HEK293 (cell line): Measurements from ENCODE around the gene KDM4B.

Experiments used
- CTCF ChIP-seq: fragments of 450-650 bp; formaldehyde crosslinking; IDR thresholded peaks from 2 replicates; pipeline ENCODE4 v1.5.1; 2016; ENCODE audit warnings: missing biosample characterization, missing genetic modification characterization
- MZF1 ChIP-seq: fragments of 450-650 bp; formaldehyde crosslinking; IDR thresholded peaks from 2 replicates; pipeline ENCODE4 v1.5.1; 2017; ENCODE audit warnings: missing biosample characterization, missing genetic modification characterization, borderline replicate concordance
- REST ChIP-seq: fragments of 450-650 bp; formaldehyde crosslinking; IDR thresholded peaks from 2 replicates; pipeline ENCODE4 v1.5.1; 2016; ENCODE audit warnings: missing biosample characterization, missing genetic modification characterization
- TCF7L2 ChIP-seq: IDR thresholded peaks from 2 replicates; pipeline ENCODE4 v1.6.1; 2011; ENCODE audit warnings: low read depth, mild to moderate bottlenecking, inconsistent platforms, low read length, moderate library complexity, borderline replicate concordance
- ZBTB48 ChIP-seq: fragments of 450-650 bp; formaldehyde crosslinking; IDR thresholded peaks from 2 replicates; pipeline ENCODE4 v1.5.1; 2016; ENCODE audit warnings: missing biosample characterization, missing genetic modification characterization
- ZNF121 ChIP-seq: fragments of 450-650 bp; formaldehyde crosslinking; IDR thresholded peaks from 2 replicates; pipeline ENCODE4 v1.5.1; 2016; ENCODE audit warnings: missing biosample characterization, missing genetic modification characterization
- ZNF223 ChIP-seq: fragments of 450-650 bp; formaldehyde crosslinking; IDR thresholded peaks from 2 replicates; pipeline ENCODE4 v1.5.1; 2016; ENCODE audit warnings: missing biosample characterization, missing genetic modification characterization
- ZNF248 ChIP-seq: fragments of 450-650 bp; formaldehyde crosslinking; IDR thresholded peaks from 2 replicates; pipeline ENCODE4 v1.5.1; 2017; ENCODE audit warnings: missing biosample characterization, missing genetic modification characterization
- ZNF391 ChIP-seq: fragments of 450-650 bp; formaldehyde crosslinking; IDR thresholded peaks from 2 replicates; pipeline ENCODE4 v1.5.1; 2016; ENCODE audit warnings: low read depth, missing biosample characterization, missing genetic modification characterization, borderline replicate concordance
- ZNF571 ChIP-seq: fragments of 450-650 bp; formaldehyde crosslinking; IDR thresholded peaks from 2 replicates; pipeline ENCODE4 v1.5.0; 2017; ENCODE audit warnings: missing biosample characterization, missing genetic modification characterization
- TF ChIP-seq, protein P1 (sequence below): fragments of 450-650 bp; formaldehyde crosslinking; IDR thresholded peaks from 2 replicates; pipeline ENCODE4; 2016; ENCODE audit warnings: missing biosample characterization, missing genetic modification characterization

DNA sequence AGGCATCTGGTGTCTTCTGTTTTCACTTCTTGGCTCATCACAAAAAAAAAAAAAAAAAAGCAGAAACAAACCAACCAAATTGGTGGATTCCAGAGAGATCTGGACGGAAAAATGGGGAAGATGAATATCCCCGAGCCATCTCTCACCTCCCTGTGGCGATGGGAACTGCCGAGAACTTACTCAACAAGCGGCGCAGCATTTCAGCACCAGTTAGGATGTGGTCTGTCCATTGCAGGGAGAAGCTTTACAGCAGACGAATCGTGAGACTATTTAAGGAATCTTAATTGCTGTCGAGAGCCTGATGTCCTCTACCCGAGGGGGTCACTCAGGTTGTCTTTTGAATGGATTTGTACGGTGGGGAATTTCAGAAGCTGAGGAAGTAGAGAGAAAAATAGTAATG, 17.3 kb upstream of the KDM4B start:
- TF ChIP-seq CTCF (no peak), ZNF121 (tag by site-specific recombination) (no peak), ZNF571 (tag by site-specific recombination) (no peak), ZNF223 (tag by site-specific recombination) (no peak), MZF1 (tag by site-specific recombination) (no peak), ZNF248 (tag by site-specific recombination) (no peak), ZBTB48 (no peak), REST (no peak), TCF7L2 (no peak), ZNF391 (tag by site-specific recombination) (no peak)
- TF ChIP-seq, protein P1, sequence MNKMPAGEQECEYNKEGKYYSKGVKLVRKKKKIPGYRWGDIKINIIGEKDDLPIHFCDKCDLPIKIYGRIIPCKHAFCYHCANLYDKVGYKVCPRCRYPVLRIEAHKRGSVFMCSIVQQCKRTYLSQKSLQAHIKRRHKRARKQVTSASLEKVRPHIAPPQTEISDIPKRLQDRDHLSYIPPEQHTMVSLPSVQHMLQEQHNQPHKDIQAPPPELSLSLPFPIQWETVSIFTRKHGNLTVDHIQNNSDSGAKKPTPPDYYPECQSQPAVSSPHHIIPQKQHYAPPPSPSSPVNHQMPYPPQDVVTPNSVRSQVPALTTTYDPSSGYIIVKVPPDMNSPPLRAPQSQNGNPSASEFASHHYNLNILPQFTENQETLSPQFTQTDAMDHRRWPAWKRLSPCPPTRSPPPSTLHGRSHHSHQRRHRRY: no peak
